AG04450 (cell line): ENCODE data around the gene LUC7L. TPM values are rescaled to one million over a fixed set of nuclear protein-coding genes. Genes with fewer than 3 reads are reported as not detected.

Experiments
- CTCF ChIA-PET: fragments of 300-600, 350-600 bp; formaldehyde crosslinking; extraction: SDS; loops from one replicate; lab custom pipeline; 2022; ENCODE audit warnings: antibody characterized with exemption, inconsistent platforms; lab: Charles Lee
- POLR2A ChIA-PET: fragments of 350-600 bp; formaldehyde crosslinking; extraction: SDS; loops from one replicate; lab custom pipeline; 2021; ENCODE audit warnings: antibody characterized with exemption, inconsistent platforms; lab: Yijun Ruan, JAX
- DNase-seq: peaks from one replicate; pipeline ENCODE4 v3.0.0-alpha.2; 2011; ENCODE audit warnings: low read depth, low spot score
- H3K27ac ChIP-seq: one replicate; pipeline ENCODE4 v1.5.1; 2012; ENCODE audit warnings: low read depth, low read length, control low read depth
- H3K27me3 ChIP-seq: one replicate; pipeline ENCODE4 v1.6.0; 2012; ENCODE audit warnings: low read length; ENCODE audit not compliant: control insufficient read depth, insufficient read depth
- H3K4me3 ChIP-seq: 2 replicates; pipeline ENCODE4 v1.5.1; 2011; ENCODE audit warnings: mild to moderate bottlenecking, low read depth, low read length, control low read depth
- H3K9me3 ChIP-seq: 2 replicates; pipeline ENCODE4 v1.5.1; 2012; ENCODE audit warnings: low read length; ENCODE audit not compliant: control insufficient read depth, insufficient read depth
- polyA plus RNA-seq: library from polyadenylated mRNA; depleted of rRNA; stranded (reverse); fragments of >200 nt; gene quantifications from 2 replicates; pipeline ENCODE4 v1.2.3, GENCODE V29; 2011
- TF ChIP-seq, protein P1 (sequence below): IDR thresholded peaks from 2 replicates; pipeline ENCODE4 v1.5.1; 2011; ENCODE audit warnings: low read depth, low read length, control low read depth, inconsistent platforms

The LUC7L gene
- polyA plus RNA-seq, 1 experiment: 47.2 TPM

- POLR2A ChIA-PET: no interaction called here
- DNase-seq: no peak
- CTCF ChIA-PET: interaction anchor here (2.2 kb wide), 1 partner anchor 10 kb away, joined by 13 read pairs; no protein-coding TSS in a partner anchor
- no peak overlapping the region for H3K4me3 ChIP-seq
- peaks cover 4% of the 10 kb centered on the region; the same call in 1 of the 2 replicates for H3K9me3 ChIP-seq
- no peak overlapping the region for H3K27ac ChIP-seq
- TF ChIP-seq, protein P1, sequence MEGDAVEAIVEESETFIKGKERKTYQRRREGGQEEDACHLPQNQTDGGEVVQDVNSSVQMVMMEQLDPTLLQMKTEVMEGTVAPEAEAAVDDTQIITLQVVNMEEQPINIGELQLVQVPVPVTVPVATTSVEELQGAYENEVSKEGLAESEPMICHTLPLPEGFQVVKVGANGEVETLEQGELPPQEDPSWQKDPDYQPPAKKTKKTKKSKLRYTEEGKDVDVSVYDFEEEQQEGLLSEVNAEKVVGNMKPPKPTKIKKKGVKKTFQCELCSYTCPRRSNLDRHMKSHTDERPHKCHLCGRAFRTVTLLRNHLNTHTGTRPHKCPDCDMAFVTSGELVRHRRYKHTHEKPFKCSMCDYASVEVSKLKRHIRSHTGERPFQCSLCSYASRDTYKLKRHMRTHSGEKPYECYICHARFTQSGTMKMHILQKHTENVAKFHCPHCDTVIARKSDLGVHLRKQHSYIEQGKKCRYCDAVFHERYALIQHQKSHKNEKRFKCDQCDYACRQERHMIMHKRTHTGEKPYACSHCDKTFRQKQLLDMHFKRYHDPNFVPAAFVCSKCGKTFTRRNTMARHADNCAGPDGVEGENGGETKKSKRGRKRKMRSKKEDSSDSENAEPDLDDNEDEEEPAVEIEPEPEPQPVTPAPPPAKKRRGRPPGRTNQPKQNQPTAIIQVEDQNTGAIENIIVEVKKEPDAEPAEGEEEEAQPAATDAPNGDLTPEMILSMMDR: no peak
- no peaks in the 10 kb centered on the region for H3K27me3 ChIP-seq
Observed at GRCh38 chr16:191831-192230, 37.4 kb downstream of the LUC7L start.

GRCh38 chr16:189604-190186 lies 39.6 kb downstream of the LUC7L start:
- no peak overlapping the region for H3K4me3 ChIP-seq
- ChIA-PET CTCF (no interaction called here), POLR2A (no interaction called here)
- H3K27me3 ChIP-seq: no peaks in the 10 kb centered on the region
- TF ChIP-seq, protein P1: no peak
- no peak overlapping the region for H3K27ac ChIP-seq
- no peak for DNase-seq
- peaks cover 4% of the 10 kb centered on the region; the same call in 1 of the 2 replicates for H3K9me3 ChIP-seq

DNA sequence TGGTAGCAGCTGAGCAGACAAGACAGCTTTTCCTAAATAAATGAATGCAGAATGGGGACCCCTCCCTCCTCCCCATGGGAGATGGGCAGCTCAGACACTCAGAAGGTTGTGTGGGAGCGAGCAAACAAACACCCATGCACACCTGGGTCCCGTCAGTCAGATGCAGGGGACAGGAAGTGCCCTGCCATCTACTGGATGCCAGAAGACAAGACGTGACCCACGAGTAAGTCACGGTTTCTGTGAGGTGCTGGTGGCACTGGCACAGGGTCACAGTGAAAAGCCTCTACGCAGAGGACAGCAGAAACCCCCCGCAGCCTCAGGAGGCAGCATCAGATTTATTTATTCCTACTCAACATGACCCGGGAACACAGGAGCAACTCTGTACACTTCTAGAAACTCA lies 40.6 kb downstream of the LUC7L start:
- H3K27ac ChIP-seq: no peak overlapping the region
- TF ChIP-seq, protein P1: no peak
- ChIA-PET POLR2A (no interaction called here), CTCF (interaction anchor here (1.1 kb wide), 1 partner anchor 82 kb away, joined by 3 read pairs; no protein-coding TSS in a partner anchor)
- H3K9me3 ChIP-seq: peaks cover 4% of the 10 kb centered on the region; the same call in 1 of the 2 replicates
- no peak overlapping the region for H3K4me3 ChIP-seq
- H3K27me3 ChIP-seq: no peaks in the 10 kb centered on the region
- DNase-seq: no peak

DNA sequence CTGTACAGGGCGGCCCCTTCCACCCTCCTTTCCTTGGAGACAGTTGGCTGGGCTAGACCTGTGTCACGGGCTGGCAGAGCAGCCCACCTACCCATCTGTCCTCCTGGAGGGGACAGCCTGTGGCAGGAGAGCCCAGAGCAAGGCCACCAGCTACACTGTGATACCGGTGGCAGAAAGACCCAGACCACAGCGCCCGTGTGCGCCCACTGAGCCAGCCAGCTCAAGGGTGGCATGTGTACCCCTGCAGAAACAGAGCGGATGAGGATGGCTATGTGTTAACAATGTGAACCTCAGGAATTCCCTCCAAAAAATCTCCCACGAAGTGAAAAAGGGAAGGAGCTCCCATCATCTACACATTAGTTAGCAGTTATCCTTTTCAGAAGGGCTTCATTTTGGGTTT lies 41.9 kb downstream of the LUC7L start:
- H3K4me3 ChIP-seq: no peak overlapping the region
- ChIA-PET POLR2A (no interaction called here), CTCF (interaction anchor here (1.1 kb wide), 1 partner anchor 80 kb away, joined by 3 read pairs; no protein-coding TSS in a partner anchor)
- H3K27ac ChIP-seq: no peak overlapping the region
- TF ChIP-seq, protein P1: no peak
- peaks cover 4% of the 10 kb centered on the region; the same call in 1 of the 2 replicates for H3K9me3 ChIP-seq
- no peak for DNase-seq
- no peaks in the 10 kb centered on the region for H3K27me3 ChIP-seq

GRCh38 chr16:185691-186090 lies 43.6 kb downstream of the LUC7L start:
- Histone ChIP-seq H3K4me3 (no peak overlapping the region), H3K9me3 (peaks cover 4% of the 10 kb centered on the region; the same call in 1 of the 2 replicates), H3K27ac (no peak overlapping the region), H3K27me3 (no peaks in the 10 kb centered on the region)
- TF ChIP-seq, protein P1: no peak
- CTCF ChIA-PET: no interaction called here
- POLR2A ChIA-PET: interaction anchor here (0.6 kb wide), 1 partner anchor 412 kb away, joined by 5 read pairs; no protein-coding TSS in a partner anchor
- DNase-seq: no peak
